GM18867 (cell line): Measurements from ENCODE around the gene AASS.
"Not testable (repeated sequence)": the region's sequence is repeated elsewhere in the genome, so short reads cannot be mapped to it uniquely, and the experiment has no call there.

ENCODE experiments used
- ATAC-seq: cut with Tn5 transposase; IDR thresholded peaks from one replicate; pipeline ENCODE4 v1.9.1; 2021; ENCODE audit warnings: mild to moderate bottlenecking, moderate library complexity; ENCODE audit not compliant: unreplicated experiment

The AASS gene

DNA sequence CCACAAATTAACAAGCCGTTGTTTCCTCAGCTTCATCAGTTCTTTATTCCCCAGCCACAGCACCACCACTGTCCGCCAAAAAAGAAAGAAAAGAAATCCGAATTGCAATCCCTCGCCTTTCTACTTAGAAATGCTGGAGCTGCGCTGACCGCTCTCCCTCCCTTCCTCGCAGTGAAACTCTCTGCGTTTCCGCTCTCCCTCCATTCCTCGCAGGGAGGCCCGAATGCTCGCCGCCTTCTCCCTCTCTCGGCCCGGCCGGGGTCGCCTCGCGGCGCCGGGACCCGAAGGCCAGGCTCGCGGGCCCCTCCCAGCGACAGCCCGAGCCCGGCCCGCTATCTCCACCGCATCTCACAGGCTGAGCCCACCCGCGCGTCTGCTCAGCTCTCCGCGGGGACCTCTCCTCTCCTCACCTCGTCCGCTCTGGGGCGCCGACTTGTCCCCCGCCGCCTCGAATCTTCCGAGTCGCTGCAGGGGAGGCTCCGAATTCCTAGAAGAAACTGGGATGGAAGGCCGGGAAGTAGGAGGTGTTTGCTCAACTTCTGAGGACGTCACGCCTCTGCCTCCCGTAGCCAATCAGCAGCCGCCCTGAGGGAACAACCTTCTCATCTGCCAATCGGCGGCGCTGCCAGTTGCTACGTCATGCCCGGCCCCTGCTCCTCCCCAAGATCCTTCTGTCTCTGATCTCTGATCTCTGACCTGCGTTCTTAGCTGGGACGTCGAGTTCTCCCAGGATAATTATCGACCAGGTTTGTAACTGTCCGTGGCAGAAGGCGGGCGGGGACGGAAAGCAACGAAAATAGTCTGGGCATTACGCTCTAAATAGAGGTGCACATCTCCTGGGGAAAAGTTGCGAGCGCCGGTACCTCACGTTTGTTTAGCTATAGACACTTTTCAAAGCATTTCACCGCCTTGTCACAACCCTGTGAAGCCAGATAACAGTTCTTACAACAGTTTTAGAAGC, at the start of gene AASS:
AASS (minus strand) TSS at position 499 of the 961 bp plus-strand sequence. CDS start 10,523 bp downstream, outside the sequence.
- peak; percentile 100 for ATAC-seq

DNA sequence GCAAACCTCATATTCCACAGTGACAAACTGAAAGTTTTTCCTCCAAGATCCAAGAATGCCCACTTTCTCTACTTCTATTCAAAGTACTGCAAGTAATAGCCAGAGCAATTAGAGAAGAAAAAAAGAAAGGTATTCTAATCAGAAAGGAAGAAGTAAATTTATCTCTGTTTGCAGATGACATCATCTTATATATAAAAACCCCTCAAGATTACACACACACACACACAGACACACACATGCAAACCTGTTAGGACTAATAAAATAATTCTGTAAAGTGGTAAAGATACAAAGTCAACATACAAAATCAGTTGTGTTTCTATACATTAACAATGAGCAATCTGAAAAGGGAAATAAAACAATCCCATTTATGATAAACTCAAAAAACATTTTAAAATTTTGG, 44.7 kb upstream of the AASS start:
- ATAC-seq: no peak

DNA sequence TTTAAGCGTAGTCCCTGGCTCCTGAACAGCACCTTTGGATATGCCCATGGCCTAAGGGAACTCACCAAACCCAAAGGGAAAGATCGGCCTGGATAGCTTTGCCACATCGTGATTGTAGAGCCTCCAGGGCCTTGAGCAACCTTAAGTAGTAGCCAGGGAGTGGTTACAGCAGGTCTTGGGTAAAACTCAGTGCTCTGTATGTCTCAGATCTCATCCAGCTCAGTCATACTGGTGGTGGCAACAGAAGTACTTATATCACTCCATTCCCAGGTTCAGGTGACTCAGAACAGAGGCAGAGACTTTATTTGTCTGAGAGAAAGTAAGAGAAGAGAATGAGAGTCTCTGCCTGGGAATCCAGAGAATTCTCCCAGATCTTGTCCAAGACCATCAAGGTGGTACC, 39.1 kb upstream of the AASS start:
- ATAC-seq: no peak

DNA sequence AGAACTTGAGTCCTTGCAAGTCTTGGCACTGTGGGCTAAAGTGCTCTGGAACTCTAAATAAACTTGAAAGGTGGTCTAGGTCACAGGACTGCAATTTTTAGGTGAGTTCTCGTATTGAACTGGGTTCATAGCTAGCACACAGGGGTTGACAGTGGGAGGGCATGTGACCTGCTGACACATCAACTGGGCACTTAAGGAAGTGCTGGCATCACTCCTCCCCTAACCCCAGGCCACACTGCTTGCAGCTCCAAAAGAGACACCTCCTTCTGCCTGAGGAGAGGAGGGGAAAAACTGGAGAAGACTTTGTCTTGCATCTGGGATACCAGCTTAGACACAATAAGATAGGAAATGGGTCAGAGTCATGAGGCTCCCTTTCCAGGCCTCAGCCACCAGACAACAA, 38.0 kb upstream of the AASS start:
- ATAC-seq: no peak

DNA sequence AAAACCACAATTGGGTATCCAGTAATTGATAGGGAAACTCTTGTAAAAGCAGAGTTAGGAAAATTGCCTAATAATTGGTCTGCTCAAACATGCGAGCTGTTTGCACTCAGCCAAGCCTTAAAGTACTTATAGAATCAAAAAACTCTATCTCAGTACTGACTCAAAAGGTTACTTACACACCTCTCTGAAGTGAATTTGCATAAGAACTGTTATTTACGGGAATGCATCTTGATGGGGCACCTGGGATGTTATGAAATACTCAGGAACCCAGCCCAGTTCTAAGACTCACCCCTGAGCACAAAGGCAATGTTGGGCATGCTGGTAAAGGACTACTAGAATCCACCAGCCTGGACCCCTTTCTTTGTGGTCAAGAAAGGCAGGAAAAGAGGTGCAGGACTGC, 28.1 kb upstream of the AASS start:
- ATAC-seq: not testable (repeated sequence)

DNA sequence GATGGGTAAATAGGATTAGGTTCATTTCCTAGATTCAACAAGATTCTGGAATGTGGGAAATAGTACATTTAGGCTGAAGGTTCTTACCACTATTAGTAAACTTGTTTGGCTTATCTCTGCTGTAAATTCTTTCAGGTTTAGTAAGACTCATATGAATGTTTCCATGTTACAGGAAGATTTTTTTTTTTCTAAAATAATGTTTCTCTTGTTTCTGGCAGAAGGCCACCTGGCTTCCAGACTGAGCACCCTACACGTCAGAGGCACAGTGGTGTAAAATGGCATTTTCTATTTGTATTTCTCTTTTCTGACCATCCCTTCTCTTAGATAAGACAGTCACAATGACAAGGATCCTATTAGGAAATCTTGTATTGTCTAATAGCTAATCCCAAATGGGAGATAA, 22.7 kb upstream of the AASS start:
- ATAC-seq: no peak

DNA sequence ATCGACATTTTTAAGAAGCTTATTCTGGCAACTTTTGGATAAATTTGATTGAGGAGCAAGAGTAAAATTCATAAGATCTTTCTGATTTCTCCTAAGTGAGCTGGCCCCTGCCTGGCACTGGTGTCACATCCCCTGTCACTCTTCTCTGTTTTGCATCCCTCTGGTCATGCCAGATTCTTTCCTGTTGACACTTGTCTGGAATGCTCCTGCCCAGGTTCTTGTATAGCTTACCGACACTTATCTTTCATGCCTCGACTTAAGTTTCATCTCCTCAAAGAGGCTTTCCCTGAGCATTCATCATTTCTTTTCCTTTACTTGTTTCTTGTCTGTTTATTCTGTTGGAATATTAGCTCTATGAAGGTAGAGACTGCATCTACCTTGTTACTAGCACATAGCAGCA, 22.2 kb upstream of the AASS start:
- ATAC-seq: no peak

DNA sequence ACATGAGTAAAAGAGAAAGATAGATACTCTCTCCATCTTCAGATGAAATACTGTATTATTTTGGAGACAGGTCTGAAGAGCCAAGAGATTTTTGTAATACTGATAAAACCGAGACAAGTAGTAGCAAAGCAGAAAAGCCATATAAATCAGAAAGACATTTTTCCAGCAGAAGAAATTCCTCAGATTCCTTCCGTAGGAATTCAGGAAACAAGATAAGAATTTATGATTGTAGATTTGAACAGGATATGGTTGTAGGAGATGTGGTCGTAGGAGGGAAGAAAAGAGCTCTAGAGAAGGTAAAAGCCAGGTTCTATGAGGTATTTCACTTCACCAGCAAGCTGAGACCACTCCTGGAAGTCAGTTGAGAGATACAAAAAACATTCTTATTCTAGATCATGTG, 17.6 kb upstream of the AASS start:
- ATAC-seq: no peak

DNA sequence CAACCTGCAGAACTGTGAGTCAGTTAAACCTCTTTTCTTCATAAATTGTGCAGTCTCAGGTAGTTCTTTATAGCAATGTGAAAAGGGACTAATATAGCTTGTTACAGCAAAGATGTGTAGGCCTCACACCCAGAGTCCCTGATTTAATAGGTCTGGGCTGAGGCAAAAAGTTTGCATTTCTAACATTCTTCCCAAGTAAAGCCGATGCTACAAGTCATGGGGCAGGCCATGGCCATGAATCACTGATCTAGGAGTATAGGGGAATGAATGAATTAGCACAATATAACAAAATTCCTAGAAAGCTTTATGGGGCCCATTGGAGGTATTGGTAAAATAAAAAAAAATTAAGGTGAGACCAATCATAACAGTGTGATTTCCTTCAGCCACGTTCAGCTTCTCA, 11.5 kb upstream of the AASS start:
- ATAC-seq: no peak

DNA sequence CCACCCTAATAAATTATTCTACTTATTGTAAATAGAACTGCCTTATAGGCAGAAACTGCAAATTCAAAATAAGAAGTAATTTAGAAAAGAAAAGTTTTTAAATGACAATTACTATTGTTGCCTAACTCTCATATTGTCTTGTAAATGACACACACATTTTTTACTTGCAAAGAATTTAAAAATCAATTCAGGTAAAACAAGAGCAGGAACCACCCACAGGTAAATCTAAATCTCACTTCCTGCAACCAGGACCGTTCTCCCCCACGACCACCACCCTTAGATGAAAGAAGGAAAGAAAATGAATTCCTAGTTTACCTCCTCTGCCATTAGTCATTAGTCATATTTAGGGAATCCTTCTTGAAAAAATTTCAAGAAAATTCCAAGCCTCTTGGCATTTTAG, 4.8 kb upstream of the AASS start:
- ATAC-seq: no peak

DNA sequence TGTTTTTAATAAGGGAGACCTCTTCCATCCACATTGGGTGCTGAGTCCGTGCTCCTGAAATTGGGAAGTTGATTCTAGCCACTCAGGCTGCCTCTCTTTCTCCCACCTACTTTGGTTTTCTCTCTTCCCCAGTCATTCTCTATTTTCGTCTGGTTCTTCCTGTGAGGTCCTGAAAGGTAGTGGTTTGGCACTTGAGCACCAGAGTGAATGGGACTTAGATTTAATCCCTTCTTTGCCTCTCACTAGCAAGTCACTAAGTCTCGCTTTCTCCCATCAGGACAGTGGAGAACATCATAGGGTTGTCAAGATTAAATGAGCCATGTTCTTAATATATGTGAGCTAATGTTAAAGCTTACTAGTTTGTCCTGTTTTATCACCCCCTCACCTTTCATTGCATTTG, 4.0 kb upstream of the AASS start:
- ATAC-seq: no peak

DNA sequence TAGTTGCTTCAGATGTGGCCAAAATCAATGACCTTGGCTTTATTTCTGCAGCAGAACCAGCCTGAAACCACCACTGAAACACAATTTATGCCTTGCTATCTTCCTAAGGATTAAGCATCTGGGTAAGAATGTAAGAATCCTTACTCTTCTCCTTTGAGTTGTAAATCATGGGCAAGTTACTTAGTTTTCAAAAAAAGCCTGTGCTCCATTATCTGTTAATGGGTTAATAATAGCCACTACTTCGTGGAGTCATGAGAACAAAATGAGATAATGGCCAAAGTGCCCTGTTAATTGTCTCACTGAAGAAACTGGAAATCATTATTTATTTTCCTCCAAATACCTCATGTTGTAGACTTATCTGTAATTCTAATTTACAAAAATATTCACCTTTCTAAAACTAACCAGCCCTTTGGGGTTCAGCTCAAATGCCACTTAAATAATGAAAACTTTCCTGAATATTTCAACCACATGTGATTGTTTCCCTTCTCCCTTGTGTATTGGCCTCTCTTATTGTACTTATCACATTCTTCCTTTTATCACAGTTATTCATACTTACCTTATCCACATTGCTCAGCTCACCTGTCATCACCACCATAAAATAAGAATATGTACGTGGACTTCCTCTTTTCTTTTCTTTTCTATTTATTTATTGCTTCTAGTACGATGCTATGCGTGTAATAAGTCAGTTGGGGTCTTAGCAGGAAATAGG, 2.0 kb upstream of the AASS start:
- no peak for ATAC-seq

DNA sequence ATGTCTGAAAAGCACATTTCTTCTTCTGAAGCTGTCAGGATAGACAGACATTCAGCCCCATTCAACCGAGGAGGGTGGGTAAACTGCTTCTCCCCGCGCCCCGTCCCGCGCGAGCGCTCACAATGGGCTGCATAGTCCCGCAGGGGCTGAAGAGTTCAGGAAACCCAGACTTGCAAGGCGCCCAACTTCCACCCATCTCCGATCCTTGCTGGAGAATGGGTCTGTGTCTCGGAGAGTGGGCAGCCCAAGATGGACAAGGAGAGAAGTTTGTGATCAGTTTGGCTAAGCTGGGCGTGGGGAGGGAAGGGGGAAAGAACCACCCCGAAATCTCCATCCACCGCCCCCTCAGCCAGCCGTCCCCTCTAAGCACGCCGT, 686 bp downstream of the AASS start:
- ATAC-seq: peak; percentile 14

DNA sequence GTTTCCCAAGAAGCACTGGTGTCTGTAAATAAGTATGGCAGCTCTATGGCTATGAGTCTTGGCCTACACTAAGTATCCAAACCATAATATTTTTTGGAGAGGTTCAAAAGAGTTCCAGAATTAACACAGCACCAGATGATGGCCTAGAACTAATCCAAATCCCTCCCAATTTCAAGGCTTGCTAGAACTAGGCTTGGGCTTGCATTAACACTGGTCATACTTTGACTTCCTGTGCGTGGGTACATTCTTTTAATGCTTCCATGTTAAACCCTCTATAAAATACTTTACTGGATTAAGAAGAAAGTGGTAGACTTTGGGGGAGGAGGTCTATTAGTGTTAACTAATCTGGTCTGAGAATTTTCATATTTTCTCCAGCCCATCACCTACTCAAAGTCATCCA, 3.1 kb downstream of the AASS start:
- no peak for ATAC-seq

DNA sequence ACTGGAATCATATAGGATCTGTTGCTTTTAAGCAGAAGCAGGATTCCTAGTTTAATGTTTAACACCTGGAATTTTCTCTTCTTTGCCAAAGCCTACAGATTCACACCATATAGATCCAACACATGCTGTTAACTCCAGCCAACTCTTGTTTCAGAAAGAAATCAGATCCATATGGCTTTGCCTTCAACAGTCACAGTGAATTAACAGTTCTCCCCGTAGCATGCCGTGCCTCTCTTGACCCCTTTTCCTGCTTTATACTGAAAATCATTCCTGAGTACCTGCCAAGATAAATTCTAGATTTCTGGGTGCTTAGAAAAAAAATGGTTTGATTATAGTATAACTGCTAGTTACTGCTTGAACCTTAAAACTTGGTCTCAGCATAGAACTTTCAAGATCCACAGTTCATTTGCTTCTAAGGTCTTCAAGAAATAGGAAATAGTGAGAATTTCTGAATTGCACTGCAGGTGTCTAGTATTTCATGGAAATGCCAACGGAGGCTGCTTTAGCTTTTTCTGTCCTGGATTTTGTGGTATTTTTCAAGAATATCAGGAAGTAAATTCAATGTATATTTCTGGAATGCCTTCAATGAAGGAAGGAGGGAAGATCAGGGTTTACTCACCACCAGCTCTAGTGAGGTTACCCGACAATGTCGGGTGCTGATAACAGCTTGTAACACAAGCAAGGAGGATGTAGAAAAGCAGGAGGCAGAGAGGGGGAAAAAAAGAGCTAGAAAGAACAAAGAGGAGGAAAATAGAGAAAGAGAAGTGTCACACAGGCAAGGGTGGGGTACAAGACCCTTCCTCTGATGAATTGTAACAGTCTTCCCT, 6.6 kb downstream of the AASS start:
- ATAC-seq: no peak

DNA sequence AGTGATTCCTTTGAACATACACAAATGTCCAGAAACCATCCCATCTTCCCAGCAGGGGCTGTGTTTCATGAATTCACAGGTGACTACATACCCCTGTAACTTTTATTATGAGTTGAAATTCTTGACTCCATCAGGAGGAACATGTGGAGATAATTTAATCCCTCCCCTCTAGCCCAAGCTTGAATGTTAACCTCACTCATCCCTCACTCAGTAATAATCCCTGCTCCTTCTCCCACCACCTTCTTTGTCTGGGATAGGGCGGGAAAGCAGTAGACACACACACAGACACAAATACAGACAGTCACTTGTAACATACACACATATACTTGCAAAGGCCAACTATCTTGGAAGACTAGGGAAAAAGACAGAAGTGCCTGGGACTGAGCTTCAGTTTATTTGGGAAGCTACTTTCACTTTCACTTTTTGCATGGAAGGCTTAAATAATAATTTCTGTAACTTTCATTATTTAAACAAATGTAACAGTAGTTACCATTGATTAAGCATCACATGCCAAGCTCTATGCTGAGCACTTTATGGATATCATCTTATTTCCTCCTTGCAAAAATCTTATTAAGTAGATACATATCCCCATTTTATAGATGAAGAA, 7.3 kb downstream of the AASS start:
- no peak for ATAC-seq

DNA sequence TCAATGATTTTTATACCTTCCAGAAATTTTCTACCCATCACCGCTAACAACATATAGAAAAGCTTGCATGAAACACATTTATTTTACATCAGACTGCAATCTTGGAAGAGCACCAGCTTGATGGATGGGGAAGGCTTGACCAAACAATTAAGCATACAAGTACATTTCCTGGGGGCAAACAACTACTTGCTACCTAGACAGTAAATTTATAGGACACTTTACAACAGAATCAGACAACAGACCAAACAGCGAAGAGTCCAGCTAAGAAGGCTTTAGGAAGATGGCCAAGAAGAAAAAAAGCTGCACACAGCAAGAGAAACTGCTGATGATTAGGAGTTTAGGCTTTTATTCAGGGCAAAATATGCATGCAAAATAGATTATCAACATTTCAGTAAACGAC, 8.0 kb downstream of the AASS start:
- ATAC-seq: no peak

DNA sequence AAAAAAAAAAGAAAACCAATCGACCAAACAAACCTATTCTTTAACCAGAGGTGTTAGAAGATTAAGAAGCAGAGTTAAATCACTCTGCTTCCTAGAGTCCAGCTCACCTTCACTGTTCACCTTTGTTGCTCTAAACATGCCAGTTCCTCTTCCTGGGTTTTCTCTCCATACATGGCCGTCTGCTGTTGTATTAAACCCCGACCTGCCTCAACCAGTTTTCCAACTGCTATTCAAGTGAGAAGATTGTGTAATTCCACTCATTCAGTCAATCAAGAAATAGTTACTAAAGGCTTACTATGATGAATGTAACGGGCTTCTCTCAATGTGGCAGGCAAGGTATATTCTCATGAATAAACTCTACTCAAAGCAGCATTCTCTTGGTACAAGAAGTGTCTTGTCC, 8.8 kb downstream of the AASS start:
- no peak for ATAC-seq

DNA sequence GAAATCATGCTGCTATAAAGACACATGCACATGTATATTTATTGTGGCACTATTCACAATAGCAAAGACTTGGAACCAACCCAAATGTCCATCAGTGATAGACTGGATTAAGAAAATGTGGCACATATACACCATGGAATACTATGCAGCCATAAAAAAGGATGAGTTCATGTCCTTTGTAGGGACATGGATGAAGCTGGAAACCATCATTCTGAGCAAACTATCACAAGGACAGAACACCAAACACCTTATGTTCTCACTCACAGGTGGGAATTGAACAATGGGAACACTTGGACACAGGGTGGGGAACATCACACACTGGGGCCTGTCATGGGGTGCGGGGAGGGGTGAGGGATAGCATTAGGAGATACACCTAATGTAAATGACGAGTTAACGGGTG, 9.3 kb downstream of the AASS start:
- ATAC-seq: not testable (repeated sequence)

DNA sequence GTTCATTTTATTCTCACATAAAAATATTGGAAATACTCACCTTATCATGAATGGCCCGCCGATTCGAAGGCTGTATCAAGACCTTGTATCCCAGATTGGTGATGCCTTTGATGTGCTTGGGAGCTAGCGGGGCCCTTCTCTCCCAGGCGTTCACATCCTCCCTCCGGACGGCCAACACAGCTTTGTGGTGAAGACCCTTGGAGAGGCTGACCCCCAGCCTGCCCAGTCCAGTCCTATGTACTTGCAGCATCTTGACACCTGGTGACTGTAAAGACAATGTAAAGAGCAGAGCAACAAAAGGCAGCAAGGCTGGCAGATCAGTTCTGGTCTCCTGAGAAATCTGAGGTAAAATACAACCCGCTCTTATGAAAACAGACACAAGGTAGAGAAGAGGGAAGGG, 10.6 kb downstream of the AASS start:
- ATAC-seq: no peak

DNA sequence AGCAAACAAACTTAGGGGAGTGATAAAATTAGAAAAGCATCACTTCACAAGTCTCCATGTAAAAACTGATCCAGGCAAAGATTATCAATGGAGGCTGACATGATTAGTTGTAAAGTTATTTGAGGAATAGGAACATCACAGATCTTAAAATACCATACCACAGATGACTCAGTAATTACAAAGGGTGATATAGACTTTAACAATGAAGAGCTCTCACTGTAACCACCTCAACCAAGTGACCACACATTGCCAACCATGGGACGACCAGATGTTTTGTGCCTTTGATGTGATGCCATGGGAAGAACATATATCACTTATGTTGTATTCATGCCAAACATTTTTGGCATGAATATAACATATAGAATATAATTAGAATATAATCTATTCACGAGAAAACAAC, 11.7 kb downstream of the AASS start:
- no peak for ATAC-seq
